Endodermal cell (in vitro differentiated cells): ENCODE data around the gene TMEM259. TPM values are rescaled to one million over a fixed set of nuclear protein-coding genes. Genes with fewer than 3 reads are reported as not detected.

Experiments used
- DNase-seq: peaks from one replicate; pipeline ENCODE4 v3.0.0-alpha.2; 2017
- H3K27ac ChIP-seq: 2 replicates; pipeline ENCODE4 v1.5.1; 2013; ENCODE audit warnings: mild to moderate bottlenecking, low read depth, low read length, moderate library complexity
- H3K27me3 ChIP-seq: 2 replicates; pipeline ENCODE4 v1.6.1; 2013; ENCODE audit warnings: mild to moderate bottlenecking, low read length, moderate library complexity; ENCODE audit not compliant: insufficient read depth, control insufficient read depth, poor library complexity, severe bottlenecking
- H3K36me3 ChIP-seq: 2 replicates; pipeline ENCODE4 v1.7.0; 2013; ENCODE audit warnings: mild to moderate bottlenecking, low read length, moderate library complexity; ENCODE audit not compliant: control insufficient read depth, insufficient read depth
- H3K4me1 ChIP-seq: one replicate; pipeline ENCODE4 v1.7.0; 2013; ENCODE audit warnings: low read length; ENCODE audit not compliant: control insufficient read depth, insufficient read depth
- H3K4me3 ChIP-seq: 2 replicates; pipeline ENCODE4 v1.5.1; 2013; ENCODE audit warnings: mild to moderate bottlenecking, low read length, moderate library complexity
- H3K9ac ChIP-seq: 2 replicates; pipeline ENCODE4 v1.6.1; 2013; ENCODE audit warnings: mild to moderate bottlenecking, low read length, moderate library complexity; ENCODE audit not compliant: poor library complexity, severe bottlenecking; ENCODE audit errors: extremely low read depth
- H3K9me3 ChIP-seq: 2 replicates; pipeline ENCODE4 v1.6.1; 2013; ENCODE audit warnings: mild to moderate bottlenecking, low read length, moderate library complexity; ENCODE audit not compliant: control insufficient read depth
- H3K27ac Mint-ChIP-seq: 2 replicates; pipeline ENCODE4 v1.8.0; 2020; ENCODE audit warnings: mixed read lengths
- H3K27me3 Mint-ChIP-seq: 2 replicates; pipeline ENCODE4 v1.8.0; 2021; ENCODE audit warnings: mild to moderate bottlenecking, mixed read lengths; ENCODE audit not compliant: insufficient read depth
- H3K36me3 Mint-ChIP-seq: 2 replicates; pipeline ENCODE4 v1.8.0; 2020; ENCODE audit warnings: low read depth, mixed read lengths
- H3K4me1 Mint-ChIP-seq: 2 replicates; pipeline ENCODE4 v1.8.0; 2020; ENCODE audit warnings: mixed read lengths
- H3K4me3 Mint-ChIP-seq: 2 replicates; pipeline ENCODE4 v1.8.0; 2020; ENCODE audit warnings: mild to moderate bottlenecking, moderate library complexity, mixed read lengths
- H3K9me3 Mint-ChIP-seq: 2 replicates; pipeline ENCODE4 v1.8.0; 2020; ENCODE audit warnings: mild to moderate bottlenecking, mixed read lengths
- CTCF ChIP-seq: fragments of 200-600 bp; sonication (generic); conservative IDR thresholded peaks from 2 replicates; pipeline ENCODE4 v1.5.0; 2021; ENCODE audit warnings: antibody characterized with exemption, mild to moderate bottlenecking
- WGBS, 2 experiments: methylation state at CpG; one replicate each; pipeline versions ENCODE4 v1.1.5 to v1.1.7; 2013; ENCODE audit warnings: missing lambda C conversion rate in 2 of 2, mixed read lengths in 1 of 2; ENCODE audit not compliant: insufficient coverage in 1 of 2, insufficient read length in 1 of 2; 5-methylcytosine and 5-hydroxymethylcytosine counted together
- total RNA-seq, 2 donors: library from RNA; stranded (reverse); fragmentation: NEBNext Ultra II Directional in 1 of 2; extraction: Animal tissue kit (Norgen Biotek cat#: 25700) in 1 of 2; gene quantifications; 2 replicates in 1 of 2; 3 replicates in 1 of 2; pipeline ENCODE4 v1.2.1, GENCODE V29; 2021

The TMEM259 gene
- total RNA-seq, 2 donors from 2014 or later, result 157 to 176 TPM

GRCh38 chr19:1010586-1011510, 10.1 kb downstream of the TMEM259 start:
- Mint-ChIP-seq H3K36me3 (peaks cover 13% of the 10 kb centered on the region), H3K27ac (no peak overlapping the region), H3K9me3 (peaks cover 8% of the 10 kb centered on the region), H3K27me3 (no peaks in the 10 kb centered on the region), H3K4me1 (no peaks in the 10 kb centered on the region), H3K4me3 (no peak overlapping the region)
- Histone ChIP-seq H3K27me3 (no peaks in the 10 kb centered on the region), H3K4me1 (no peaks in the 10 kb centered on the region), H3K36me3 (peaks cover 9% of the 10 kb centered on the region), H3K9ac (no peak overlapping the region), H3K9me3 (no peaks in the 10 kb centered on the region), H3K4me3 (no peak overlapping the region), H3K27ac (no peak overlapping the region)
- DNase-seq, result no peak
- no peak for TF ChIP-seq CTCF
- 93 to 96% methylated on average over 26 to 55 of the region's 56 CpGs for WGBS, 2 experiments

- Mint-ChIP-seq H3K36me3 (peaks cover 13% of the 10 kb centered on the region), H3K9me3 (peaks cover 8% of the 10 kb centered on the region), H3K27ac (no peak overlapping the region), H3K27me3 (no peaks in the 10 kb centered on the region), H3K4me1 (no peaks in the 10 kb centered on the region), H3K4me3 (no peak overlapping the region)
- WGBS, 2 experiments, result 89 to 94% methylated on average over 18 to 29 of the region's 29 CpGs
- no peak for TF ChIP-seq CTCF
- H3K9me3 ChIP-seq, result no peaks in the 10 kb centered on the region
- H3K4me3 ChIP-seq, result no peak overlapping the region
- DNase-seq, result no peak
- H3K27me3 ChIP-seq, result no peaks in the 10 kb centered on the region
- no peak overlapping the region for H3K27ac ChIP-seq
- H3K36me3 ChIP-seq, result peaks cover 9% of the 10 kb centered on the region
- no peak overlapping the region for H3K9ac ChIP-seq
- H3K4me1 ChIP-seq, result no peaks in the 10 kb centered on the region
Observed at GRCh38 chr19:1009981-1010538, 10.9 kb downstream of the TMEM259 start.

GRCh38 chr19:1009041-1009980, 11.6 kb downstream of the TMEM259 start:
- H3K36me3 ChIP-seq, result peaks cover 9% of the 10 kb centered on the region
- H3K36me3 Mint-ChIP-seq, result peaks cover 13% of the 10 kb centered on the region
- H3K4me3 Mint-ChIP-seq, result no peak overlapping the region
- H3K9me3 ChIP-seq, result no peaks in the 10 kb centered on the region
- H3K4me3 ChIP-seq, result no peak overlapping the region
- H3K27ac Mint-ChIP-seq, result no peak overlapping the region
- H3K27me3 Mint-ChIP-seq, result no peaks in the 10 kb centered on the region
- DNase-seq, result no peak
- no peak for TF ChIP-seq CTCF
- no peak overlapping the region for H3K27ac ChIP-seq
- peaks cover 8% of the 10 kb centered on the region for H3K9me3 Mint-ChIP-seq
- no peak overlapping the region for H3K9ac ChIP-seq
- H3K4me1 Mint-ChIP-seq, result no peaks in the 10 kb centered on the region
- WGBS, 2 experiments, result 94 to 95% methylated on average over 61 to 92 of the region's 92 CpGs
- H3K4me1 ChIP-seq, result no peaks in the 10 kb centered on the region
- H3K27me3 ChIP-seq, result no peaks in the 10 kb centered on the region
